ENCODE measurements around the gene KDM2B.

GRCh38 chr12:121499929-121500793 lies 80.7 kb downstream of the KDM2B start:
- peak; percentile 81 to 87 (median 86) for TF ChIP-seq CTCF (IDR thresholded peaks at IDR 0.05)
- TF ChIP-seq POLR2A (IDR thresholded peaks at IDR 0.05): no peak

All from vagina (tissue), 2 donors.